HG02588 (cell line): ENCODE measurements around the gene SLC43A2.
"Not testable (repeated sequence)": the region's sequence is repeated elsewhere in the genome, so short reads cannot be mapped to it uniquely, and the experiment has no call there.

ENCODE experiments used
- ATAC-seq: cut with Tn5 transposase; IDR thresholded peaks from one replicate; pipeline ENCODE4 v1.9.1; 2021; ENCODE audit warnings: mild to moderate bottlenecking, moderate library complexity; ENCODE audit not compliant: unreplicated experiment

Gene SLC43A2

DNA sequence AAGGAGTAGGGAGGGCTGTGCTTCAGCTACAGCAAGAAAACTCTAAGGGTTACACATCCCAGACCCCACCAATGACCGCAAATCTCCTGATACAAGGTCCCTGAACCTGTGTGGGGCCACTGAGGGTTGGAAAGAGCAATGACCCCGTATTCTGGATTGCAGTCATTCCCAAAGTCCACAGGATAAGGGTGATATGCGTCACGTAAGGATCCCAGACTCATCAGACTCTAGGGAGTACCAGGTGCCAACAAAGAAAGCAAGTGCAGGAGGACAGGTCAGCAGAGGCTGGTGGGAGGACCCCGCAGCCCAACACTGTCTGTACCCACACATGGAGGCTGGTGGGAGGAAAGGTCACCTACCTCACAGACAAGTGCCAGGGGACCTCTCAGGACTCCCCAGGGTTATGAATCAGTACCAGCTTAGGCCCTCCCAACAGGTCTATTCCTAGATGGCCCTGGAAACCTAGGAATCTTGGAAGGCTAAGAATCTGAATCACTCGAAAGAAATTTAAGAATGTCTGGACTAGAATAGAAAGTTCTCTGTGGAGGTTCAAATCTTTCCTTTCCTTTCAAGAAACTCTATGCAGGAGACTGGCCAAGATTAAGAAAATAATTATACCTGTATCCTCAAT lies 82.2 kb downstream of the SLC43A2 start:
- no peak for ATAC-seq

DNA sequence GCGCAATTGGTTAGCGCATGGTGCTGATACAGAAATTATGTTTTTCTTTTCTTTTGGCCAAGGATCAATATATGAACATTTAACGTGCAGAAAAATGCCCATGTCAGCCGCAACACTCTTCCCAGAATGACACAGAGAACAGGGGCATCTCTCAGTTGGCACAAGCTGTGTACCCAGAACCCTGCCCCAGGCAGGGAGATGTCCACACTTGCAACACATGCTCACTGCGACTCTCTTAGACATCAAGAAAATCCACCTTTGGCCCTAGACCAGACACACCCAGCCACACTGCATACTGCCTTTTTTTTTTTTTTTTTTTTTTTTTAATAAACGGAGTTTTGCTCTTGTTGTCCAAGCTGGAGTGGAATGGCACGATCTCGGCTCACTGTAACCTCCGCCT lies 83.0 kb downstream of the SLC43A2 start:
- no peak for ATAC-seq

DNA sequence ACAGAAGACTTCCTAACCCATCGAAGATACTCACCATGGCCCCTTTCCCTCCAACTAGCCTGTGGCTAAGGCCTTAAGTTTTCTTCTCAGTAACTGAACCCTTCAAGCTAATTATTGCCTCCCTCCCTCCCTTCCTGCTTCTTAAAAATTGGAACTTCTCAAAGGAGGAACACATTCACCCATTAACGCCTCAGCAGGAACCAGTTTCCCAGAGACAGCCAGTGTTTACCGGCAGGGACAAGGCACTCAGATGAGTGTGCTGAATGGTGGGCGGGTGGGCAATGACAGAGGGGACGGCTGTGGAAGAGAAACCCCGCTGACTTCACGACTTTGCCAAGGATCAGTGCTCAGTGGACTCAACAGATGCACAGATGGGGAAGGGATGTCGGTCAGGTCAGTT lies 86.3 kb downstream of the SLC43A2 start:
- no peak for ATAC-seq

DNA sequence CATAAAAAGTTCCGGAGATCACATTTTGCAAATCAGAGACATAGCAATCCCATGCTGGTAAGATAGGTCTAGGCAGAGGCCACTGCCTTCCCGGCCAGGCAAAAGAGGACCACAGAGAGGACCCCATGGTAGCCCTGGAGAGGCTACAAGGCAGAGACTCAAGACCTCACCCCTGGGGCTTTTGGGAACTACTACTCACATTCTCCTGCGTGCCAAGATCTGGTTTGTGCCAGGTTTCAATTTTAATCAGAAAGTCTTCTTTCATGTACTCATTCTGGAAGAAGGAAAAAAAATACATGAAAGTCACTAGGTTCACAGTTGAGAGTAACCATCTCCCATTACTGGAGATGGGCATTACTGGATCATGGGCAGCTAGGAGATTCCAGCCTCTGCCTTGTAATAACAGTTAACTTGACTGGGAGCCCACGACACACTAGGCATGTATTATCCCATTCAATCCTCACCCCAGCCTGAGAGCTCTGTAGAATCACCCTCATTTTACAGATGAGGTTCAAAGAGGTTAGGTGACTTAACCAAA lies 87.2 kb downstream of the SLC43A2 start:
- no peak for ATAC-seq

DNA sequence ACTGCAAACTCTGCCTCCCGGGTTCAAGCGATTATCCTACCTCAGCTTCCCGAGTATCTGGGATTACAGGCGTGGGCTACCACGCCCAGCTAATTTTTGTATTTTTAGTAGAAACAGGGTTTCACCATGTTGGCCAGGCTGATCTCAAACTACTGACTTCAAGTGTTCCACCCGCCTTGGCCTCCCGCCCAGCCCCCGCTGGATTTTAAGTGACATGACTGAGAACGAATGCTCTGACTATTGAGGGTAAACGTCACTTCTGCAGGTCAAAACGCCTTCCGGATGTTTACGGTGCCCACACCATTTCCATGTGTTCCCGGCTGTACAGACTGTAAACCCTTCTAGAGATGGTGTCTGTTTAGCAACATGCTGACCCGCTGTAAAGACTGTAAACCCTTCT lies 88.8 kb downstream of the SLC43A2 start:
- ATAC-seq: no peak

DNA sequence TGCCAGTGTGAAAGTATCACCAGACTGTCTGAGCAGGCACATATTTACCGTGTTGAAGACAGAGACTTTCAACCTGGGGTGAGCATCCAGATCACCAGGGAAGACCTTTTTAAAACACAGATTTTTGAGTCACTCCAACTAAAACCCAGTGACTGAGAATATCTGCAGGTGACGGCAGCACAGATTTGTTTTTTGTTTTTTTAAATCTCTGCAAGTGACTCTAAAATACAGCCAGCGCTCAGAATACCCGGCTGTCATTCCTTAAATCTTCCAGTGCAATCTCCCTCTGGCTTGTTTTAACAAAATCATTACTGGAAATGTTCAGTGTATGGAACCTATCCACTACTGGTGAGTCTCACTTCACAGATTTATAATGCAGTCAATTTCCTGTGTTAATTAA lies 92.9 kb downstream of the SLC43A2 start:
- ATAC-seq: no peak

DNA sequence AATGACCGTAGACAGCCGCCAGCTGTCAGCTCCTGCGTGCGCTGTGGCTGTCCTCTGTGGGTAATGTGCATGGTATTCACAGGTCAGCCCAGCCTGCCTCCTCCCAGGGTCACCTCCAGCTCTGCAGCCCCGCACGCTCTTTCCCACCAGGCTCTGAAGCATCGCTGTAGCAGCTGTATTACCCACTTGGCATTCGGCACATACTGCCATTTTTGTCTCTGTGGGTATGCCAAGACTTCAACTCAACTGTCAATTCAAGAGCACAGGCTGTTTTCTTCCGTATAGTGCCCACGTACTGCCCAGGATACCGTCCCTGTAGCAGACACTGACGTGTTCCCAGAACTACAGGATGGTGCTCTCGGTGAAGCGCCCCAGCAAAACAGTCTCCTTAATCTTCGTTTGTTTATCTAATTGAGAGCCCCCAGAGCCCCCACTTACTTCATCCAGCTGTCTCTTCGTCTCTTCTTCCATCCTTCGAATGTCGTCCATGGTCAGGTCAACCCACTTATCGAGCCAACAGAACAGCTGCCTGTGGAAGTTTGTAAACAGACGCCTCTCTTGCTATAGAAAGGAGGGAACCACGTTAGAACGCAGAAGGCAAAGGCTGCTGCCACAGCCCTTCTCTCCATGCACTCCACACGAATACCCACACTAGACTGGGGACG lies 94.8 kb downstream of the SLC43A2 start:
- no peak for ATAC-seq

DNA sequence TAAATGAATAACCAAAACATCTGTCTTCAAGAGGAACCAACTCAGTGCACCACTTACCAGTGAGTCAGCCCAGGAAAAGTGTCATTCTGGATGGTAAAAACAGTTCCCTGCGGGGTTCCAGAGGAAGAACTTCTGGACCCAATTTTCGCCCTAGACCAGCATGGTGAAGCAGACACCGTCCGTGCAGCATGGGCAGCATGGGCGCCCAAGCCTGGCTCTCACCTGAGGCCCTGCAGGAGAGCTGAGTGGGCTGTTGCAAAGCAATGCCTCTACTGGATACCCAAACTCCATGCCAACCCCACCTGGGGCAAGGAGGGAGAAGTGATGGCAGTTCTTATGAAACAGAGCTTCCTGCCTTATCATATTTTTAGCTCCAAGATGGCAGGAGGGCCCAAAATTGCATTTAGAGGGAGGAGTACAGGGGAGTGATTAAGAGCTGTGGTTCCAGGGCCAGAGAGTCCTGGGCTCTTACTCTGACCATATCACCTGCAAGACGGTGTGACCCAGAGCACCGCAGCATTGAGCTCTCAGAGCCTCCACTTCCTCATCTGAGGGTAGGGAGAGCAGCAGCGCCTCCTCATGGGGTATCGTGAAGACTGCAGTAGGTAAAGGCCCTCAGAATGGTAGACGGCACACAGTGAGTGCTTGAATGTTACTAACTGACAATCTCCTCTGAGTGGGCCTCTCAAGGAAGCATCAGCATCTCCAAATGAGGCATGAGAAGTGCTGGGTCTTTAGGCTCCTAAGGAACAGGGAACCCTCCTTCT lies 95.6 kb downstream of the SLC43A2 start:
- no peak for ATAC-seq

DNA sequence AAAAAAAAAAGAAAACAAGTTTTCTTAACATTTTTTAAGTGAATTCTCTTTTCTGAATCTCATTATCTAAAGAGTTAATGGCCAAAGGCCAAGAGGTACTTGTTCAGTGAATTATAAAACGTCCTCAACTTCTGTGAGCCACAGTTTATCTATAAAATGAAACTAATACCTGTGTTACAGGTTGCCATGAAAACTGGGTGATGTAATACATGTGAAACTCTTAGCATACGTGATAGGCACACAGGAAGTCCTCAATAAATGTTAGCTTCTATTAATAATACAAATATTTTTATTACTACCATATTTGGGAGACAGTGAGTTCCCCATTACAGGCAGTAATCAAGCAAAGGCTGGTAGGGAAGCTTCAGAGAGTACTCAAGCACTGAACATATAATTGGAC lies 98.8 kb downstream of the SLC43A2 start:
- ATAC-seq: no peak

DNA sequence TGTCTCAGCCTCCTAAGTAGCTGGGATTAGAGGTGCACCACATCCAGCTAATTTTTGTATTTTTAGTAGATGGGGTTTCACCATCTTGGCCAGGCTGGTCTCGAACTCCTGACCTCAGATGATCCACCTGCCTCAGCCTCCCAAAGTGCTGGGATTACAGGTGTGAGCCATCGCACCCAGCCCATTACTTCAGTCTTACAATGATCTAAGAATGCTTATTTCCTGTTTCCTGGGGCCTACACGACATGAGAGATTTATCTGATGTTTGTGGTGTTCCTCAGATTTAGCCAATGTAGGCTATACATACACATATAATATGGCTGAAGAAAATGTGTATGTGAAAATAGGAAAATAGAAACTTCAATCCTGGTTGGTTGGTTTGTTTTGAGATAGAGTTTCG lies 101.8 kb downstream of the SLC43A2 start:
- not testable (repeated sequence) for ATAC-seq

DNA sequence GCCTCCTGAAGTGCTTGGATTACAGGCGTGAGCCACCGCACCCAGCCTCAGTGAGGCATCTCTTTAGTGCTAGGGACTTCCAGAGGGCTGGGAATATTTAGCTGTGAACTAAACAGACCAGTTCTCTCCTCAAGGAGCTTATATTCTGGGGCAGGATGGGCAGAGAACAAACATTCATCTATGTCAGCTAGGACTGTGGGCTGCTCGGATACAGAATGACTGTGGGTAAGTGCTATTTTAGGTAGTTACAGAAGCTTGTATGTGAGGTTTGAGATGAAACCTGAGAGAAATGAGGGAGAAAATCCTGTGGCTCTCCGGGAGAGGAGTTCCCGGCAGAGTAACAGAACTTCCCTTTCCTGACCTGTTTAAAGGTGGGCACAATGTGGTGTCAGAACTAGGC lies 106.0 kb downstream of the SLC43A2 start:
- ATAC-seq: no peak

DNA sequence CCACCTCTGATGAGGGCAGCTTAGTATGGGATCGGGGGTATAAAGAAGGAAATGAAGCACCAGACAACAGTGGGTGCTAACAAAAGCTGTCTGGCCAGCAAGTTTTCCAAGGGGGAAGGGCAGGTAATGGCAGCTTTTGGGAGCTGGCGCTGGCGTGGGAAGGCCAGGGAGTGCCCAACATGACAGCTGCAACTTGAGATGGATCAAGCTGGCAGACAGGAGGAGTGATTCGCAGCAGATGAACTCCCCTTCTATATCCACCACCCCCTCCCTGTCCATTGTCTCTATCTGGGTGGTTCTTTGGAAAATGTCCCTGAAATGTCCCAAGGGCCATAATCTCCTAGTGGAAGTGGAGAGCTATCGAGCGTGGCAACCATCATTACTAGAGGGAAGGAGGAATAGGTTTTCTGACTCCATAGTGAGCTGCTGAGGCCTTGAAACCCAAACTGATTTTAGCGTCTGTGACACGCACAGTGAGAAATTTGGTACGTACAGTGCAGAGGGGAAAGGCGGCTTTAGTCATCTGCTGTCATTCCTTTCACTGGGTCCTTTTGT lies 107.5 kb downstream of the SLC43A2 start:
- no peak for ATAC-seq

DNA sequence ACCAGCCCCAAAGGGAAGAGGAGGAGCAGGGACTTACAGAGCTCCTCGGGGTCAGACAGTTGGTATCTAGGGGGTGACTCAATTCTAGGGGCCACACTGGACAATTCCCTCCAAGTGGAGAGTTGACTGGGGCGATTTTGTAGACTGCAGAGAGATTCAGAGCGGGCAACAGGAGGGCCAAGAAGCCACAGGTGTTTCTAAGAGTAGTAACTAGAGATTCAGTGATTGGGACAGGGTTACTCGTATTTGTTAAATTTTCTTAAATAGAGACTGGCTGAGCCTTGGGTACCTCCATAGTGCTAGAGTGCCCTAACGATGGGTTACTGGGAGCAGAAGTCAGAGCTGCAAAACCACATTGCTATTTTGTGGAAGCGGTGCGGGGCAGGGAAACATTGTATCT lies 109.0 kb downstream of the SLC43A2 start:
- ATAC-seq: no peak
